Measurements from ENCODE around the gene PLK5. TPM values are rescaled to one million over a fixed set of nuclear protein-coding genes. Genes with fewer than 3 reads are reported as not detected.

The PLK5 gene
- total RNA-seq, 1 donor from 2014 or later, result not detected

DNA sequence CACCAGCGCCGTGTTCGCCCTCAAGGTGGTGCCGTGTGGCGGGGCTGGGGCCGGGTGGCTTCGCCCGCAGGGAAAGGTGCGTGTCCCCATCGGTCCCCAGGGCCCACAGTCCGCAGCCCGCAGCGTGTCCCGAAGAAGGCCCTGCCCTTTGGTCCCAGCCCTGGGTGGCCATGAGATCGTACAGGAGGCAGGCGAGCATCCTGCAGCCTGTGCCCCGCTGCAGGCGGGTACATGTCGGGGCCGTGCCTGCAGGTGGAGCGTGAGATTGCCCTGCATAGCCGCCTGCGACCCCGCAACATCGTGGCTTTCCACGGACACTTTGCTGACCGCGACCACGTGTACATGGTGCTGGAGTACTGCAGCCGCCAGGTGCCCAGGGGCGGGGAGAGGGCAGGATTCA lies 1.5 kb downstream of the PLK5 start:
- H3K27ac Mint-ChIP-seq (ENCODE audit: unreplicated experiment), result no peak overlapping the region
- H3K4me3 Mint-ChIP-seq, result no peak overlapping the region
- H3K4me1 Mint-ChIP-seq, result peaks cover 7% of the 10 kb centered on the region
- H3K27me3 Mint-ChIP-seq (ENCODE audit: low read depth), result peaks cover 59% of the 10 kb centered on the region
- no peaks in the 10 kb centered on the region for H3K9me3 Mint-ChIP-seq
- TF ChIP-seq, protein P1, sequence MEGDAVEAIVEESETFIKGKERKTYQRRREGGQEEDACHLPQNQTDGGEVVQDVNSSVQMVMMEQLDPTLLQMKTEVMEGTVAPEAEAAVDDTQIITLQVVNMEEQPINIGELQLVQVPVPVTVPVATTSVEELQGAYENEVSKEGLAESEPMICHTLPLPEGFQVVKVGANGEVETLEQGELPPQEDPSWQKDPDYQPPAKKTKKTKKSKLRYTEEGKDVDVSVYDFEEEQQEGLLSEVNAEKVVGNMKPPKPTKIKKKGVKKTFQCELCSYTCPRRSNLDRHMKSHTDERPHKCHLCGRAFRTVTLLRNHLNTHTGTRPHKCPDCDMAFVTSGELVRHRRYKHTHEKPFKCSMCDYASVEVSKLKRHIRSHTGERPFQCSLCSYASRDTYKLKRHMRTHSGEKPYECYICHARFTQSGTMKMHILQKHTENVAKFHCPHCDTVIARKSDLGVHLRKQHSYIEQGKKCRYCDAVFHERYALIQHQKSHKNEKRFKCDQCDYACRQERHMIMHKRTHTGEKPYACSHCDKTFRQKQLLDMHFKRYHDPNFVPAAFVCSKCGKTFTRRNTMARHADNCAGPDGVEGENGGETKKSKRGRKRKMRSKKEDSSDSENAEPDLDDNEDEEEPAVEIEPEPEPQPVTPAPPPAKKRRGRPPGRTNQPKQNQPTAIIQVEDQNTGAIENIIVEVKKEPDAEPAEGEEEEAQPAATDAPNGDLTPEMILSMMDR (conservative IDR thresholded peaks at IDR 0.05), result no peak
- H3K36me3 Mint-ChIP-seq (ENCODE audit: low read depth), result no peaks in the 10 kb centered on the region
- no peak for DNase-seq (ENCODE audit: low read depth, low spot score)

DNA sequence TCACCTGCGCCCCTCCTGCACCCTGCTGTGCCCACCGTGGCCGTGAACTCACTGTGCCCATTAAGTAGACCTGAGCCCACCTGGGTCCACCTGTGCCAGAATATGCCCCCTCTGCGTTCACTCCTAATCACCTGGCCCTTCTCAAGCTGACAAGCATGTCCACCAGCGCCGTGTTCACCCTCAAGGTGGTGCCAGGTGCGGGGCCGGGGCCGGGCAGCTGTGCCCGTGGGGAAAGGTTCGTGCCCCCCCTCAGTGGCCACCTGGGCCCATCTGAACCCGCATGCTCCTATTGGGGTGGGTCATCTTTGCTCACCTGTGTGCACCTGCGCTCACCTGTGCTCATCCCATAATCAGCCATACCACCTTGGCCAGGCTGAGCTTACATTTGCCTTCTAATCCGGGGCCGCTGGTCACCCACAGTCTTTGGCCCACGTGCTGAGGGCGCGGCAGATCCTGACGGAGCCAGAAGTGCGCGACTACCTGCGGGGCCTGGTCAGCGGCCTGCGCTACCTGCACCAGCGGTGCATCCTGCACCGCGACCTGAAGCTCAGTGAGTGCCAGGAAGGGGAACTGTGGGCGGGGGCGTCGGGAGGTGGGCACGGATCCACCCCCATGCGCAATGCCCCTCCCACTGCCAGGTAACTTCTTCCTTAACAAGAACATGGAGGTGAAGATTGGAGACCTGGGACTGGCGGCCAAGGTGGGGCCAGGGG lies 2.3 kb downstream of the PLK5 start:
- TF ChIP-seq, protein P1 (conservative IDR thresholded peaks at IDR 0.05), result no peak
- no peak for DNase-seq (ENCODE audit: low read depth, low spot score)
- Mint-ChIP-seq H3K4me3 (no peak overlapping the region), H3K27me3 (ENCODE audit: low read depth) (peaks cover 57% of the 10 kb centered on the region), H3K4me1 (peaks cover 7% of the 10 kb centered on the region), H3K27ac (ENCODE audit: unreplicated experiment) (no peak overlapping the region), H3K36me3 (ENCODE audit: low read depth) (no peaks in the 10 kb centered on the region), H3K9me3 (no peaks in the 10 kb centered on the region)

DNA sequence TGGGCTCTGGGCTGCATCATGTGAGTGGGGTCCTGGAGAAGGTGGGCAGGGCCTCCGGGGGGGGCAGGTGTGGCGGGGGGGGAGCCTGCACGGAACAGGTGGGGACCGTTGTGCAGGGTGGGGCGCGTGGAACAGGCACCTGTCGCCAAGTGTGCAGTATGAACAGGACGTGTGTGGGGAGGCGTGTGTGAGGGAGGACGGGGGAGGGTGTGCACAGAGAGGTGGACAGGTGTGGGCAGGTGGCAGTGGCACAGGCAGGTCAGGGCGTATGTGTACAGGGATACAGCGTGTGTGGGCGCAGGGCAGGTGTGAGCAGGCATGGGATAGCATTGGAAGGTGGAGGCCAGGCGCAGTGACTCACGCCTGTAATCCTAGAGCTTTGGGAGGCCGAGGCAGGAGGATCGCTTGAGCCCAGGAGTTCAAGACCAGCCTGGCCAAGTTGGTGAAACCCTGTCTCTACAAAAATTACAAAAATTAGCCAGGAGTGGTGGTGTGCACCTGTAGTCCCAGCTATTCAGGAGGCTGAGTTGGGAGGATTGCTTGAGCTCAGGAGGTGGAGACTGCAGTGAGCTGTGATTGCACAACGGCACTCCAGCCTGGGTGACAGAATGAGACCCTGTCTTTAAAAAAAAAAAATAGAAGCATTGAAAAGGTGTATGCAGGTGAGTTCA lies 3.2 kb downstream of the PLK5 start:
- Mint-ChIP-seq H3K27ac (ENCODE audit: unreplicated experiment) (no peak overlapping the region), H3K4me1 (peaks cover 7% of the 10 kb centered on the region), H3K4me3 (no peak overlapping the region), H3K27me3 (ENCODE audit: low read depth) (peaks cover 48% of the 10 kb centered on the region), H3K36me3 (ENCODE audit: low read depth) (no peaks in the 10 kb centered on the region), H3K9me3 (no peaks in the 10 kb centered on the region)
- TF ChIP-seq, protein P1 (conservative IDR thresholded peaks at IDR 0.05), result no peak
- DNase-seq (ENCODE audit: low read depth, low spot score), result no peak

DNA sequence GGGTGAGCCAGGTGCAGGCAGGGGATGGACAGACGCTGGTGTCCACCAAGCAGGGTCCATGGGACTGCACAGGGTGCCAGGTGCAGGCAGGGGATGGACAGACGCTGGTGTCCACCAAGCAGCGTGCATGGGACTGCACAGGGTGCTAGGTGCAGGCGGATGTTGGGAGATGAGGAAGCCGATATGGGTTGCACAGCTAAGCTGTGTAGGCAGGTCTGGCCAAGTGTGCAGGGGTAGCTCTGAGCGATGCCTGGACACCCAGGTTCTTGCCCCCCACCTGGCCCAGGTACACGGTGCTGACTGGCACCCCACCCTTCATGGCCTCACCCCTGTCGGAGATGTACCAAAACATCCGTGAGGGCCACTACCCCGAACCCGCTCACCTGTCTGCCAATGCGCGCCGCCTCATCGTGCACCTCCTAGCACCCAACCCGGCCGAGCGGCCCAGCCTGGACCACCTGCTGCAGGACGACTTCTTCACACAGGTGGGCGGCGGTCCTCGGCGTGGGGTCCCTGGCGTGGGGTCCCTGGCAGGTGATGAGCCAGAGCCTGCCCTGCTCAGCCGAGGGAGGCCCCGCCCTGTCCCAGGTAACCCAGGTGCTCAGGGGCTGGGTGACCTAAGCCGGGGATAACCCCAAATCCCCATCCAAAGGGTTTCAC lies 3.9 kb downstream of the PLK5 start:
- TF ChIP-seq, protein P1 (conservative IDR thresholded peaks at IDR 0.05), result no peak
- no peaks in the 10 kb centered on the region for H3K36me3 Mint-ChIP-seq (ENCODE audit: low read depth)
- peaks cover 7% of the 10 kb centered on the region for H3K4me1 Mint-ChIP-seq
- H3K4me3 Mint-ChIP-seq, result no peak overlapping the region
- no peak overlapping the region for H3K27ac Mint-ChIP-seq (ENCODE audit: unreplicated experiment)
- no peaks in the 10 kb centered on the region for H3K9me3 Mint-ChIP-seq
- no peak for DNase-seq (ENCODE audit: low read depth, low spot score)
- peaks cover 44% of the 10 kb centered on the region for H3K27me3 Mint-ChIP-seq (ENCODE audit: low read depth)

DNA sequence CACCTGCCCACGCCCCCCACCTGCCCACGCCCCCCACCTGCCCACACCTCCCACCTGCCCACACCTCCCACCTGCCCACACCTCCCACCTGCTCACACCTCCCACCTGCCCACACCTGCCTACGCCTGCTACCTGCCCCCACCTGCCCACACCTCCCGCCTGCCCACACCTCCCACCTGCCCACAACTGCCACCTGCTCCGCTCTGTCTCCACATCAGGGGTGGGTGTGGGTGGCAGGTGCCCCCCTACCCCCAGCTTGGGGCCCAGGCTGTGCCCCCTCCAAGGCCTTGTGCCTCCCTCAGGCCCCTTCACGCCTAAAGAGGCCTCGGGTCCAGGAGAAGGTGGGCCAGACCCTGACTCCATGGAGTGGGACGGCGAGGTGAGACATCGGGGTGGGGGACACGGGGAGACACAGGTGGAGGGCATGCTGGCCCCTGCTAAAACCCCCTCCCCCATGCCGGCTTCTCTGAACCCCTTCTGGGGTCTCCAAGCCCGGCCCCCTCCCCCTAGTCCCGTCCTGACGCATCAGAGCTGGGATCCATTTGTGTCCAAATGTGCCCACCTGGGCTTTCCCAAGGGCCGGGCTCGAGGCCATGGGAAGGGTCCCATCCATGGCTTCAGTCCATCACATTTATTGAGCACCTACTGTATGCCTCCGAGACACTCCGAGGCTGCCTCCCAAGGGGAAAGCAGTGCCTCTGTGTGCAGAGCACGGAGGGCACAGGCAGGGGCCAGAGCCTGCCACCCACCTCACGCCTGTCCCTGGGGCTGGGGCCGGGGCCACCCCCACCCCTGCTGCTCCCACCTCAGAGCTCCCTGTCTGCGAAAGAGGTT lies 4.9 kb downstream of the PLK5 start:
- no peak overlapping the region for H3K4me3 Mint-ChIP-seq
- TF ChIP-seq, protein P1 (conservative IDR thresholded peaks at IDR 0.05), result no peak
- H3K9me3 Mint-ChIP-seq, result no peaks in the 10 kb centered on the region
- no peaks in the 10 kb centered on the region for H3K36me3 Mint-ChIP-seq (ENCODE audit: low read depth)
- H3K27me3 Mint-ChIP-seq (ENCODE audit: low read depth), result peaks cover 35% of the 10 kb centered on the region
- DNase-seq (ENCODE audit: low read depth, low spot score), result no peak
- no peak overlapping the region for H3K27ac Mint-ChIP-seq (ENCODE audit: unreplicated experiment)
- H3K4me1 Mint-ChIP-seq, result peaks cover 7% of the 10 kb centered on the region
